Cardiac ventricle fibroblast (primary cell): ENCODE measurements around the gene TMEM101. TPM values are rescaled to one million over a fixed set of nuclear protein-coding genes. Genes with fewer than 3 reads are reported as not detected.

ENCODE experiments used
- total RNA-seq: library from RNA; depleted of rRNA; stranded (reverse); fragments of >200 nt; gene quantifications from 2 replicates; pipeline ENCODE4 v1.2.3, GENCODE V29; 2015

Gene TMEM101
- 30.1 and 34.9 TPM in 2 replicates for total RNA-seq

GRCh38 chr17:44014437-44015172 is at the start of gene TMEM101:
TMEM101 (minus strand) TSS chr17:44014963; CDS start chr17:44014952, 11 bp downstream.

GRCh38 chr17:44004077-44004760 is 10.5 kb downstream of the TMEM101 start, which contains the start of gene NAGS:
NAGS (plus strand) TSS chr17:44004622; CDS start chr17:44004664, 42 bp downstream.

Other genes with a start within 250 kb of the TMEM101 start
- 19.4 and 23.5 TPM in 2 replicates for gene DUSP3, start 236.0 kb downstream of the TMEM101 start, total RNA-seq
- 0.20 TPM in 1 of 2 replicates, not detected in the other for gene CFAP97D1, start 234.5 kb downstream of the TMEM101 start, total RNA-seq
- gene MPP3, start 181.8 kb downstream of the TMEM101 start, total RNA-seq = 3.4 and 3.6 TPM in 2 replicates
- 0.50 TPM in 1 of 2 replicates, not detected in the other for gene CD300LG, start 167.8 kb downstream of the TMEM101 start, total RNA-seq
- gene MPP2, start 107.4 kb downstream of the TMEM101 start, total RNA-seq = 7.1 and 7.6 TPM in 2 replicates
- gene PPY, start 72.5 kb downstream of the TMEM101 start, total RNA-seq = not detected in 2 replicates
- gene PYY, start 61.0 kb downstream of the TMEM101 start, total RNA-seq = not detected in 2 replicates
- 1.6 TPM in 2 replicates for gene NAGS, start 10.3 kb downstream of the TMEM101 start, total RNA-seq
- 34.0 and 34.5 TPM in 2 replicates for gene LSM12, start 51.7 kb upstream of the TMEM101 start, total RNA-seq
- 45.3 and 55.5 TPM in 2 replicates for gene G6PC3, start 55.8 kb upstream of the TMEM101 start, total RNA-seq
- gene HDAC5, start 108.7 kb upstream of the TMEM101 start, total RNA-seq = 29.0 and 53.2 TPM in 2 replicates
- gene HROB, start 127.0 kb upstream of the TMEM101 start, total RNA-seq = 0.50 and 0.98 TPM in 2 replicates
- not detected in 2 replicates for gene ASB16, start 155.7 kb upstream of the TMEM101 start, total RNA-seq
- 15.9 and 16.7 TPM in 2 replicates for gene TMUB2, start 172.0 kb upstream of the TMEM101 start, total RNA-seq
- gene ATXN7L3, start 184.9 kb upstream of the TMEM101 start, total RNA-seq = 40.0 and 41.2 TPM in 2 replicates
- 53.5 and 54.6 TPM in 2 replicates for gene UBTF, start 204.7 kb upstream of the TMEM101 start, total RNA-seq